K562 (cell line): ENCODE measurements around the gene SLC38A1. TPM values are rescaled to one million over a fixed set of nuclear protein-coding genes. Genes with fewer than 3 reads are reported as not detected.

Experiments used
- ARNT ChIP-seq, 2 experiments: fragments of 450-650 bp; IDR thresholded peaks; 2 replicates each; pipeline ENCODE4 v1.6.1; 2016; ENCODE audit warnings: mild to moderate bottlenecking in 1 of 2
- ATF1 ChIP-seq, 2 experiments: fragments of 450-650 bp in 1 of 2; IDR thresholded peaks; 2 replicates each; pipeline ENCODE4 v1.6.1; 2016; ENCODE audit warnings: missing compliant biosample characterization in 1 of 2, missing genetic modification characterization in 1 of 2
- CCNT2 ChIP-seq: IDR thresholded peaks from 2 replicates; pipeline ENCODE4 v1.6.1; 2011; ENCODE audit warnings: borderline replicate concordance, low read depth, mild to moderate bottlenecking, moderate library complexity, mixed read lengths, low read length; ENCODE audit not compliant: insufficient read length; ENCODE audit errors: extremely low read depth
- ESRRA ChIP-seq: fragments of 450-650 bp; IDR thresholded peaks from 2 replicates; pipeline ENCODE4 v1.6.1; 2014; ENCODE audit warnings: low read depth, mild to moderate bottlenecking, moderate library complexity, borderline replicate concordance
- GATA2 ChIP-seq: sonication (generic); formaldehyde crosslinking; IDR thresholded peaks from 2 replicates; pipeline ENCODE4 v1.4.0; 2020; ENCODE audit warnings: mild to moderate bottlenecking, missing genetic modification reagents
- GATAD2B ChIP-seq: fragments of 450-650 bp; IDR thresholded peaks from 2 replicates; pipeline ENCODE4 v1.6.1; 2017; ENCODE audit warnings: mild to moderate bottlenecking, borderline replicate concordance
- GTF3C2 ChIP-seq: IDR thresholded peaks from 3 replicates; pipeline ENCODE4 v1.6.1; 2011; ENCODE audit warnings: borderline replicate concordance, mild to moderate bottlenecking, moderate library complexity; ENCODE audit not compliant: insufficient read length; ENCODE audit errors: extremely low read depth
- KDM2B ChIP-seq: fragments of 250-450 bp; sonication (Bioruptor Pico); IDR thresholded peaks from 2 replicates; pipeline ENCODE4 v1.8.0; 2021; ENCODE audit warnings: mild to moderate bottlenecking, moderate library complexity
- NBN ChIP-seq: fragments of 450-650 bp; IDR thresholded peaks from 2 replicates; pipeline ENCODE4 v1.6.1; 2016; ENCODE audit warnings: low read depth, mild to moderate bottlenecking
- NEUROD1 ChIP-seq: fragments of 150-350 bp; IDR thresholded peaks from 2 replicates; pipeline ENCODE4 v1.6.1; 2014; ENCODE audit warnings: borderline replicate concordance, low read length, low read depth; ENCODE audit not compliant: partially characterized antibody
- PHF20 ChIP-seq: fragments of 450-650 bp; IDR thresholded peaks from 2 replicates; pipeline ENCODE4 v1.6.1; 2018; ENCODE audit not compliant: partially characterized antibody
- RAD21 ChIP-seq, 2 experiments: fragments of 250-450 bp in 1 of 2; fragments of 450-650 bp in 1 of 2; sonication (Bioruptor Pico) in 1 of 2; formaldehyde crosslinking in 1 of 2; IDR thresholded peaks in 1 of 2; conservative IDR thresholded peaks in 1 of 2; 2 replicates each; pipeline versions ENCODE4 v1.4.0 to v1.8.0; 2020 to 2022; ENCODE audit warnings: mild to moderate bottlenecking in 2 of 2, moderate library complexity in 1 of 2
- SMARCB1 ChIP-seq: IDR thresholded peaks from 2 replicates; pipeline ENCODE4 v1.6.1; 2011; ENCODE audit warnings: improper control_type of control experiment, low read depth; ENCODE audit not compliant: insufficient read length
- SMARCE1 ChIP-seq: fragments of 450-650 bp; IDR thresholded peaks from 2 replicates; pipeline ENCODE4 v1.7.1; 2016; ENCODE audit warnings: mild to moderate bottlenecking
- ZNF24 ChIP-seq: fragments of 450-650 bp; IDR thresholded peaks from 2 replicates; pipeline ENCODE4 v1.6.1; 2016
- polyA plus RNA-seq, 8 experiments: library from polyadenylated mRNA; depleted of rRNA in 4 of 8; stranded (reverse) in 5 of 8; unstranded in 3 of 8; fragments of >200 nt; fragmentation: Nextera tagmentation in 2 of 8; fragmentation: Illumina TruSeq in 1 of 8; extraction: Ambion mirVana in 2 of 8; extraction: Trizol in 1 of 8; gene quantifications; 2 replicates each; pipeline versions ENCODE4 v1.2.1 to v1.2.3, GENCODE V29; 2011 to 2014; ENCODE audit warnings: inconsistent platforms in 1 of 8, missing spikeins in 1 of 8
- total RNA-seq, 7 experiments: library from RNA; depleted of rRNA in 6 of 7; stranded (reverse); fragments of >200 nt in 6 of 7; fragmentation: Illumina TruSeq in 2 of 7; extraction: Trizol in 2 of 7; gene quantifications; 2 replicates each; pipeline versions ENCODE4 v1.2.1 to v1.2.3, GENCODE V29; 2011 to 2021; ENCODE audit warnings: low replicate concordance in 1 of 7
- TF ChIP-seq, protein P1 (sequence below): fragments of 450-650 bp; IDR thresholded peaks from 2 replicates; pipeline ENCODE4 v1.6.1; 2016; ENCODE audit warnings: low read depth, mild to moderate bottlenecking, moderate library complexity
- TF ChIP-seq, protein P2 (sequence below): fragments of 450-650 bp; IDR thresholded peaks from 2 replicates; pipeline ENCODE4 v1.6.1; 2017; ENCODE audit warnings: mild to moderate bottlenecking, moderate library complexity
- TF ChIP-seq, protein P3 (sequence below): IDR thresholded peaks from 3 replicates; pipeline ENCODE4 v1.6.1; 2011; ENCODE audit warnings: borderline replicate concordance, mild to moderate bottlenecking; ENCODE audit not compliant: insufficient read length, insufficient read depth
- TF ChIP-seq, protein P4 (sequence below): fragments of 450-650 bp; IDR thresholded peaks from 2 replicates; pipeline ENCODE4 v1.6.1; 2017; ENCODE audit warnings: antibody characterized with exemption

SLC38A1 gene
- total and polyA plus RNA-seq, 9 of the 15 experiments (the other 6 are each of a cell fraction or from before 2014, with no cell fraction given) = 51.9 to 112 (median 75.0) TPM

DNA sequence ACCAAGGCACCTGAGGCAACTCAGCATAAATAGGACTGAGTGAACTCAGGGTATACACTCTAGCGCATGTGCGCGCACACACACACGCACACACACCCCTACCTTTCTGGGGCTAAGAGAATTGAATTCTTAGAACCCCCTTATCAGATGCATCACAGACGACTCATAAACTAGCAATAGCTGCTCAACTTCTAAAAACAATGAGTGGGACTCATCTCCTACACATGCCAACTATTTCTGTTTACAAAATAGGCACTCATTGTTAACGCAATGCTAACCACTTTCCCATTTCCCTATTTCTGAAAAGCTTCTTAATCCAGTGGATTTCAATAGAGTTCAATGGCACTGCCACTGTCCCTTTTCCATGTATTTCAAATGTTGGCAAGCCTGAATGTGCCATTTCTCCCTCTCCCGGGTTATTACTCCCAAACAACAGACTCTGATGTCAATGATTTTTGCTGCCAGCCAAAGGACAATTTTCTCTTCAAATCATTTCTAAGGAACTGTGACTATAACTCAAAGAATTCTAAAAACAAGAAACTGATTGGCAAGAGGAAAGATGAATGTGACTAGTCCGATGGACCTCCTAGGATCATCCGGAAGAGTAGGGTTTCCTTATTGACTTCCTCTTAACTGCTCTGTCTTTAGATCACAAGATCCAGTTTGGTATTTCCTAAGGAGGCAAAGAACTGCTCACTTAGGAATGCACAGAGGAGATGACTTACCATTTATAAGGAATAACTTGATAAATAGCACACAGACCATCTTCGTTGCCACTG, 48.8 kb downstream of the SLC38A1 start (continued):
- TF ChIP-seq GTF3C2 = no peak
- no peak for TF ChIP-seq ATF1 (CRISPR knock-in tag; IDR thresholded peaks at IDR 0.05)
- TF ChIP-seq ATF1 (tag; IDR thresholded peaks at IDR 0.05) = peak; percentile 38; the same call in 1 of the 2 replicates
- TF ChIP-seq, protein P1, sequence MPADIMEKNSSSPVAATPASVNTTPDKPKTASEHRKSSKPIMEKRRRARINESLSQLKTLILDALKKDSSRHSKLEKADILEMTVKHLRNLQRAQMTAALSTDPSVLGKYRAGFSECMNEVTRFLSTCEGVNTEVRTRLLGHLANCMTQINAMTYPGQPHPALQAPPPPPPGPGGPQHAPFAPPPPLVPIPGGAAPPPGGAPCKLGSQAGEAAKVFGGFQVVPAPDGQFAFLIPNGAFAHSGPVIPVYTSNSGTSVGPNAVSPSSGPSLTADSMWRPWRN = peak; percentile 35; the same call in 1 of the 2 replicates
- TF ChIP-seq SMARCB1 = no peak
- no peak; the same call in 1 of the 2 replicates for TF ChIP-seq GATAD2B
- no peak for TF ChIP-seq CCNT2
- TF ChIP-seq, protein P2, sequence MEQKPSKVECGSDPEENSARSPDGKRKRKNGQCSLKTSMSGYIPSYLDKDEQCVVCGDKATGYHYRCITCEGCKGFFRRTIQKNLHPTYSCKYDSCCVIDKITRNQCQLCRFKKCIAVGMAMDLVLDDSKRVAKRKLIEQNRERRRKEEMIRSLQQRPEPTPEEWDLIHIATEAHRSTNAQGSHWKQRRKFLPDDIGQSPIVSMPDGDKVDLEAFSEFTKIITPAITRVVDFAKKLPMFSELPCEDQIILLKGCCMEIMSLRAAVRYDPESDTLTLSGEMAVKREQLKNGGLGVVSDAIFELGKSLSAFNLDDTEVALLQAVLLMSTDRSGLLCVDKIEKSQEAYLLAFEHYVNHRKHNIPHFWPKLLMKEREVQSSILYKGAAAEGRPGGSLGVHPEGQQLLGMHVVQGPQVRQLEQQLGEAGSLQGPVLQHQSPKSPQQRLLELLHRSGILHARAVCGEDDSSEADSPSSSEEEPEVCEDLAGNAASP = no peak
- TF ChIP-seq, protein P3, sequence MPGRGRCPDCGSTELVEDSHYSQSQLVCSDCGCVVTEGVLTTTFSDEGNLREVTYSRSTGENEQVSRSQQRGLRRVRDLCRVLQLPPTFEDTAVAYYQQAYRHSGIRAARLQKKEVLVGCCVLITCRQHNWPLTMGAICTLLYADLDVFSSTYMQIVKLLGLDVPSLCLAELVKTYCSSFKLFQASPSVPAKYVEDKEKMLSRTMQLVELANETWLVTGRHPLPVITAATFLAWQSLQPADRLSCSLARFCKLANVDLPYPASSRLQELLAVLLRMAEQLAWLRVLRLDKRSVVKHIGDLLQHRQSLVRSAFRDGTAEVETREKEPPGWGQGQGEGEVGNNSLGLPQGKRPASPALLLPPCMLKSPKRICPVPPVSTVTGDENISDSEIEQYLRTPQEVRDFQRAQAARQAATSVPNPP = no peak
- TF ChIP-seq ZNF24 = no peak
- peak; percentile 56; the same call in 1 of the 2 replicates for TF ChIP-seq GATA2 (CRISPR knock-in tag)
- TF ChIP-seq KDM2B = no peak
- peak; percentile 97 for TF ChIP-seq SMARCE1
- TF ChIP-seq NEUROD1 = no peak
- TF ChIP-seq ARNT (IDR thresholded peaks at IDR 0.05) = 0 out of 4 replicates have a peak, but pooled peaks of 1 of the 2 experiments have one; percentile 25
- no peak for TF ChIP-seq ESRRA
- TF ChIP-seq RAD21 (CRISPR knock-in tag; conservative IDR thresholded peaks at IDR 0.05 in 1 of 2, IDR thresholded peaks at IDR 0.05 in 1 of 2) = no peak
- TF ChIP-seq NBN = peak; percentile 83; the same call in 1 of the 2 replicates
- TF ChIP-seq PHF20 = no peak
- TF ChIP-seq, protein P4, sequence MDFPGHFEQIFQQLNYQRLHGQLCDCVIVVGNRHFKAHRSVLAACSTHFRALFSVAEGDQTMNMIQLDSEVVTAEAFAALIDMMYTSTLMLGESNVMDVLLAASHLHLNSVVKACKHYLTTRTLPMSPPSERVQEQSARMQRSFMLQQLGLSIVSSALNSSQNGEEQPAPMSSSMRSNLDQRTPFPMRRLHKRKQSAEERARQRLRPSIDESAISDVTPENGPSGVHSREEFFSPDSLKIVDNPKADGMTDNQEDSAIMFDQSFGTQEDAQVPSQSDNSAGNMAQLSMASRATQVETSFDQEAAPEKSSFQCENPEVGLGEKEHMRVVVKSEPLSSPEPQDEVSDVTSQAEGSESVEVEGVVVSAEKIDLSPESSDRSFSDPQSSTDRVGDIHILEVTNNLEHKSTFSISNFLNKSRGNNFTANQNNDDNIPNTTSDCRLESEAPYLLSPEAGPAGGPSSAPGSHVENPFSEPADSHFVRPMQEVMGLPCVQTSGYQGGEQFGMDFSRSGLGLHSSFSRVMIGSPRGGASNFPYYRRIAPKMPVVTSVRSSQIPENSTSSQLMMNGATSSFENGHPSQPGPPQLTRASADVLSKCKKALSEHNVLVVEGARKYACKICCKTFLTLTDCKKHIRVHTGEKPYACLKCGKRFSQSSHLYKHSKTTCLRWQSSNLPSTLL = no peak
